B cell (primary cell): Measurements from ENCODE around the gene MAGI2. TPM values are rescaled to one million over a fixed set of nuclear protein-coding genes. Genes with fewer than 3 reads are reported as not detected.

ENCODE experiments used
- ATAC-seq: fragments of 200-7000 bp; cut with Tn5 transposase; one replicate; pipeline ENCODE4 v1.10.0; 2021; ENCODE audit warnings: low read depth, mild to moderate bottlenecking, moderate number of reproducible peaks, moderate library complexity
- CTCF ChIA-PET: fragments of 350-600 bp; sonication (Branson Sonifier 250); formaldehyde crosslinking; loops from one replicate; lab custom pipeline; 2021; ENCODE audit warnings: antibody characterized with exemption, inconsistent platforms; lab: Charles Lee
- POLR2A ChIA-PET: fragments of 350-600 bp; sonication (Branson Sonifier 250); formaldehyde crosslinking; loops from one replicate; lab custom pipeline; 2021; ENCODE audit warnings: antibody characterized with exemption; lab: Charles Lee
- DNase-seq: peaks from one replicate; pipeline ENCODE4 v3.0.0; 2013
- H2AFZ ChIP-seq: 2 replicates; pipeline ENCODE4 v1.6.1; 2012; ENCODE audit warnings: mild to moderate bottlenecking, low read depth, low read length; ENCODE audit not compliant: insufficient read depth, poor library complexity, severe bottlenecking
- H3K27ac ChIP-seq, 2 donors: 1 replicate in 1 of 2; 2 replicates in 1 of 2; pipeline ENCODE4 v1.5.1; 2012 to 2013; ENCODE audit warnings: low read length in 2 of 2, mild to moderate bottlenecking in 2 of 2, moderate library complexity in 1 of 2
- H3K27me3 ChIP-seq, 4 experiments: fragments of 200-600 bp in 1 of 4; sonication (generic) in 1 of 4; replicated peaks in 1 of 4; 1 replicate in 2 of 4; 2 replicates in 2 of 4; pipeline versions ENCODE4 v1.6.1 to v1.7.0; 2013 to 2016; ENCODE audit warnings: low read length in 3 of 4, mild to moderate bottlenecking in 2 of 4, mixed read lengths in 1 of 4, moderate library complexity in 1 of 4; ENCODE audit not compliant: insufficient read depth in 4 of 4, control insufficient read depth in 3 of 4; ENCODE audit errors: control extremely low read depth in 1 of 4
- H3K36me3 ChIP-seq, 2 experiments: replicated peaks in 1 of 2; 1 replicate in 1 of 2; 2 replicates in 1 of 2; pipeline versions ENCODE4 v1.6.1 to v1.7.1; 2013; ENCODE audit warnings: low read length in 1 of 2; ENCODE audit not compliant: insufficient read depth in 2 of 2, control insufficient read depth in 1 of 2; ENCODE audit errors: control extremely low read depth in 1 of 2, extremely low read depth in 1 of 2
- H3K4me1 ChIP-seq, 2 donors: fragments of 200-600 bp in 1 of 2; sonication (generic) in 1 of 2; 1 replicate in 1 of 2; 2 replicates in 1 of 2; pipeline versions ENCODE4 v1.5.1 to v1.6.1; 2013 to 2017; ENCODE audit warnings: low read length in 2 of 2; ENCODE audit not compliant: control insufficient read depth in 2 of 2, insufficient read depth in 2 of 2
- H3K4me2 ChIP-seq: replicated peaks from 2 replicates; pipeline ENCODE3; 2012; ENCODE audit warnings: mild to moderate bottlenecking, low read depth, low read length; ENCODE audit not compliant: poor library complexity, severe bottlenecking
- H3K4me3 ChIP-seq, 5 experiments: fragments of 200-600 bp in 1 of 5; sonication (generic) in 1 of 5; 1 replicate in 3 of 5; 2 replicates in 2 of 5; pipeline versions ENCODE4 v1.5.1 to v1.7.0; 2011 to 2016; ENCODE audit warnings: low read length in 4 of 5, mild to moderate bottlenecking in 4 of 5, low read depth in 2 of 5, control low read depth in 1 of 5, moderate library complexity in 1 of 5; ENCODE audit not compliant: insufficient read depth in 1 of 5; ENCODE audit errors: control extremely low read depth in 1 of 5, extremely low read depth in 1 of 5
- H3K79me2 ChIP-seq: fragments of 200-600 bp; sonication (generic); one replicate; pipeline ENCODE4 v1.6.0; 2016; ENCODE audit warnings: low read length; ENCODE audit not compliant: control insufficient read depth, insufficient read depth
- H3K9ac ChIP-seq: fragments of 200-600 bp; sonication (generic); 2 replicates; pipeline ENCODE4 v1.6.1; 2017; ENCODE audit warnings: mild to moderate bottlenecking, low read length, moderate library complexity
- H3K9me3 ChIP-seq, 3 donors: one replicate each; pipeline versions ENCODE4 v1.6.1 to v1.7.1; 2013; ENCODE audit warnings: low read length in 2 of 3; ENCODE audit not compliant: control insufficient read depth in 2 of 3, insufficient read depth in 1 of 3; ENCODE audit errors: control extremely low read depth in 1 of 3
- H4K20me1 ChIP-seq: 2 replicates; pipeline ENCODE4 v1.6.0; 2012; ENCODE audit warnings: mild to moderate bottlenecking, low read length; ENCODE audit not compliant: insufficient read depth, control insufficient read depth, poor library complexity, severe bottlenecking
- H3K27ac Mint-ChIP-seq: one replicate; pipeline ENCODE4 v1.8.0; 2021; ENCODE audit warnings: mixed read lengths
- H3K27me3 Mint-ChIP-seq: one replicate; pipeline ENCODE4 v1.8.0; 2021; ENCODE audit warnings: mixed read lengths
- H3K4me1 Mint-ChIP-seq: one replicate; pipeline ENCODE4 v1.8.0; 2021; ENCODE audit warnings: mixed read lengths
- H3K4me3 Mint-ChIP-seq: one replicate; pipeline ENCODE4 v1.8.0; 2021; ENCODE audit warnings: mixed read lengths
- H3K9me3 Mint-ChIP-seq: one replicate; pipeline ENCODE4 v1.8.0; 2022; ENCODE audit warnings: mixed read lengths; ENCODE audit not compliant: insufficient read depth
- EZH2 ChIP-seq: IDR thresholded peaks from 2 replicates; pipeline ENCODE4 v1.6.1; 2012; ENCODE audit warnings: borderline replicate concordance, low read depth, mild to moderate bottlenecking, moderate library complexity, low read length; ENCODE audit not compliant: insufficient read depth, poor library complexity, severe bottlenecking
- WGBS: methylation state at CpG from one replicate; pipeline ENCODE4 v1.1.5; 2013; ENCODE audit warnings: missing lambda C conversion rate; ENCODE audit not compliant: insufficient coverage; 5-methylcytosine and 5-hydroxymethylcytosine counted together
- intact Hi-C: fragments of 100-400 bp; cut with micrococcal nuclease; formaldehyde crosslinking; loops from one replicate; pipeline ENCODE4 v1.10.0; 2022
- polyA plus RNA-seq: library from polyadenylated mRNA; depleted of rRNA; stranded (reverse); fragments of >200 nt; gene quantifications from 2 replicates; pipeline ENCODE4 v1.2.3, GENCODE V29; 2012
- total RNA-seq, 2 donors: library from RNA; stranded (reverse); fragments of 120-200 nt in 1 of 2; gene quantifications; 1 replicate in 1 of 2; 2 replicates in 1 of 2; pipeline versions ENCODE4 v1.2.3 to v1.2.4, GENCODE V29; 2013 to 2022
- TF ChIP-seq, protein P1 (sequence below): fragments of 200-600 bp; IDR thresholded peaks from one replicate; pipeline ENCODE4 v1.8.0; 2022; ENCODE audit warnings: antibody characterized with exemption, mild to moderate bottlenecking

MAGI2 gene
- total and polyA plus RNA-seq, 2 donors (not counting 1 experiment from before 2014, with no cell fraction given): 0.16 to 0.64 TPM

DNA sequence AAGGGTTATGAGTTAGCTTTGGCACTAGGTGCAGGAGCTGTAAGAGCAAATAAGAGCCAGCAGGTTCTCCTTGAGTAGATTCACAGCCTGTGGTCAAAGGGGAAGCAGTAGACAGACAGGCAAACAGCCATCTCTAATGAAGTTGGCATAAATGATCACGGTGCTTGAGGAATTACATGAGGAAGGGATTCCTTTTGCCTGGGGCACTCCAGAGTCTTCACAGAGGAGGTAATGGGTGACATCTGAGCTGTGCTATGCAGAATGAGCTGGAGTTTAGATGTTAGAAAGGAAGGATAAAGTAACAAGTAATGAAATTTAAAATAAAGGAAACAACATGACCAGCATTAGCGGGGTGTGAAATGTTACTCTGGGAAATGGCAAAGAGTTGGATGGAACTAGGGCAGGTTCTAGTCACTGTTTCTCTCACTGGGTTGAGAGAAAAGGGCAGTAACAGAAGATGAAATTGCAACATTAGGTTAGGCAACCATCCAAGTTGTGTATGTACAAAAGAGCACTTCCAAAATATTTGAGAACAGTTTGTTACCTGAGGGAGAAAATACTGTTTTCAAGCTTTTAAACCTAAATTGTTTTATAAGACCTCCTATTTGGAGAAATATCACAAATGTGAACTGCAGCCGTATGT, 1041.1 kb downstream of the MAGI2 start:
- Mint-ChIP-seq H3K4me1 (no peaks in the 10 kb centered on the region), H3K4me3 (no peak overlapping the region), H3K27me3 (no peaks in the 10 kb centered on the region), H3K27ac (no peak overlapping the region), H3K9me3 (peaks cover 2% of the 10 kb centered on the region)
- H3K9me3 ChIP-seq: peaks cover 0 to 5% (median 0%) of the 10 kb centered on the region in 3 donors
- POLR2A ChIA-PET: no interaction called here
- H3K4me3 ChIP-seq: no peak overlapping the region
- H4K20me1 ChIP-seq: no peaks in the 10 kb centered on the region
- no peak for TF ChIP-seq EZH2
- TF ChIP-seq, protein P1, sequence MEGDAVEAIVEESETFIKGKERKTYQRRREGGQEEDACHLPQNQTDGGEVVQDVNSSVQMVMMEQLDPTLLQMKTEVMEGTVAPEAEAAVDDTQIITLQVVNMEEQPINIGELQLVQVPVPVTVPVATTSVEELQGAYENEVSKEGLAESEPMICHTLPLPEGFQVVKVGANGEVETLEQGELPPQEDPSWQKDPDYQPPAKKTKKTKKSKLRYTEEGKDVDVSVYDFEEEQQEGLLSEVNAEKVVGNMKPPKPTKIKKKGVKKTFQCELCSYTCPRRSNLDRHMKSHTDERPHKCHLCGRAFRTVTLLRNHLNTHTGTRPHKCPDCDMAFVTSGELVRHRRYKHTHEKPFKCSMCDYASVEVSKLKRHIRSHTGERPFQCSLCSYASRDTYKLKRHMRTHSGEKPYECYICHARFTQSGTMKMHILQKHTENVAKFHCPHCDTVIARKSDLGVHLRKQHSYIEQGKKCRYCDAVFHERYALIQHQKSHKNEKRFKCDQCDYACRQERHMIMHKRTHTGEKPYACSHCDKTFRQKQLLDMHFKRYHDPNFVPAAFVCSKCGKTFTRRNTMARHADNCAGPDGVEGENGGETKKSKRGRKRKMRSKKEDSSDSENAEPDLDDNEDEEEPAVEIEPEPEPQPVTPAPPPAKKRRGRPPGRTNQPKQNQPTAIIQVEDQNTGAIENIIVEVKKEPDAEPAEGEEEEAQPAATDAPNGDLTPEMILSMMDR: no peak
- ATAC-seq: no peak
- CTCF ChIA-PET: no interaction called here
- no peak overlapping the region for H2AFZ ChIP-seq
- no peak overlapping the region for H3K4me2 ChIP-seq
- H3K4me1 ChIP-seq: no peaks in the 10 kb centered on the region
- no peak overlapping the region for H3K9ac ChIP-seq
- no peaks in the 10 kb centered on the region for H3K27me3 ChIP-seq
- no peaks in the 10 kb centered on the region for H3K79me2 ChIP-seq
- 100% methylated on average over 2 of the region's 3 CpGs for WGBS
- intact Hi-C loops: no loop called here
- H3K27ac ChIP-seq: no peak overlapping the region
- H3K36me3 ChIP-seq: no peaks in the 10 kb centered on the region
- no peak for DNase-seq

DNA sequence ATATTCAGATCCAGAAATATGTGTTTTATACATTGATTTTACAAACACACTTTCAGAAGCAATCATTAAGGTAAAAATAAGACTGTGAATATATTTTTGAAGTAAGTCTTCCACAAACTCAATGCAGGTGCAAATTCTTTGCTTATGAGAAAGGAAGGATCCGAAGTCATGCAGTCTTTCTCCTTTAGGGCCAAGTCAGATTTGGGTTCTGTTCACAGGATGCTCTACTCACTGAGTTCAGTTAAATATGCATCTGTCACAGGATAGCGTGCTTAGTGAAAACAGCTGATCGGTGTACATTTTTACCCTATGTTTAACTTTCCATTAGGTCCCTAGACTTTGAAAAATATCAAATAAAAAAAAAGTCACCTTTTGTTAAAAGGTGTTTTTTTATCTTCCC, 1046.4 kb downstream of the MAGI2 start:
- no peaks in the 10 kb centered on the region for H3K27me3 Mint-ChIP-seq
- no peak overlapping the region for H3K27ac Mint-ChIP-seq
- Histone ChIP-seq H2AFZ (no peak overlapping the region), H3K9me3 (no peaks in the 10 kb centered on the region), H3K4me2 (no peak overlapping the region), H3K4me1 (no peaks in the 10 kb centered on the region), H3K27me3 (no peaks in the 10 kb centered on the region), H3K9ac (no peak overlapping the region), H3K4me3 (no peak overlapping the region), H4K20me1 (no peaks in the 10 kb centered on the region), H3K79me2 (no peaks in the 10 kb centered on the region), H3K36me3 (no peaks in the 10 kb centered on the region), H3K27ac (no peak overlapping the region)
- no peaks in the 10 kb centered on the region for H3K4me1 Mint-ChIP-seq
- CTCF ChIA-PET: interaction anchor here (0.6 kb wide), 1 partner anchor 7 kb away, joined by 3 read pairs; no protein-coding TSS in a partner anchor
- intact Hi-C loops: no loop called here
- TF ChIP-seq, protein P1: no peak
- no peak for TF ChIP-seq EZH2
- no peak for DNase-seq
- 100% methylated on average over 1 of the region's 3 CpGs for WGBS
- no peak for ATAC-seq
- H3K4me3 Mint-ChIP-seq: no peak overlapping the region
- POLR2A ChIA-PET: no interaction called here
- H3K9me3 Mint-ChIP-seq: no peaks in the 10 kb centered on the region
